ENCODE measurements around the gene ANKRD55.
"Not testable (repeated sequence)": the region's sequence is repeated elsewhere in the genome, so short reads cannot be mapped to it uniquely, and the experiment has no call there.

ANKRD55 gene

GRCh38 chr5:56142614-56143372 lies 90.3 kb downstream of the ANKRD55 start:
- Histone ChIP-seq H3K4me1 (ENCODE audit: control insufficient read depth in 1 of 2, insufficient read depth in 2 of 2, low read length in 2 of 2) (no peaks in the 10 kb centered on the region), H3K27ac (ENCODE audit: low read length) (no peak overlapping the region), H3K27me3 (ENCODE audit: low read depth, low read length) (no peaks in the 10 kb centered on the region), H3K36me3 (ENCODE audit: control insufficient read depth in 1 of 2, insufficient read depth in 2 of 2, low read length in 2 of 2) (no peaks in the 10 kb centered on the region), H3K9me3 (ENCODE audit: control insufficient read depth in 1 of 2, low read length in 2 of 2) (no peaks in the 10 kb centered on the region), H3K4me3 (ENCODE audit: low read depth in 1 of 2, low read length in 2 of 2) (no peak overlapping the region)

GRCh38 chr5:56142233-56142613 lies 90.9 kb downstream of the ANKRD55 start:
- Histone ChIP-seq H3K9me3 (ENCODE audit: control insufficient read depth in 1 of 2, low read length in 2 of 2) (no peaks in the 10 kb centered on the region), H3K4me3 (ENCODE audit: low read depth in 1 of 2, low read length in 2 of 2) (no peak overlapping the region), H3K36me3 (ENCODE audit: control insufficient read depth in 1 of 2, insufficient read depth in 2 of 2, low read length in 2 of 2) (no peaks in the 10 kb centered on the region), H3K4me1 (ENCODE audit: control insufficient read depth in 1 of 2, insufficient read depth in 2 of 2, low read length in 2 of 2) (no peaks in the 10 kb centered on the region), H3K27ac (ENCODE audit: low read length) (no peak overlapping the region), H3K27me3 (ENCODE audit: low read depth, low read length) (no peaks in the 10 kb centered on the region)

- Histone ChIP-seq H3K27ac (ENCODE audit: low read length) (no peak overlapping the region), H3K27me3 (ENCODE audit: low read depth, low read length) (no peaks in the 10 kb centered on the region), H3K36me3 (ENCODE audit: control insufficient read depth in 1 of 2, insufficient read depth in 2 of 2, low read length in 2 of 2) (no peaks in the 10 kb centered on the region), H3K9me3 (ENCODE audit: control insufficient read depth in 1 of 2, low read length in 2 of 2) (no peaks in the 10 kb centered on the region), H3K4me1 (ENCODE audit: control insufficient read depth in 1 of 2, insufficient read depth in 2 of 2, low read length in 2 of 2) (no peaks in the 10 kb centered on the region), H3K4me3 (ENCODE audit: low read depth in 1 of 2, low read length in 2 of 2) (no peak overlapping the region)
Observed at GRCh38 chr5:56140073-56140472, 93.1 kb downstream of the ANKRD55 start.

- H3K9me3 ChIP-seq (ENCODE audit: control insufficient read depth in 1 of 2, low read length in 2 of 2) = no peaks in the 10 kb centered on the region
- H3K4me1 ChIP-seq (ENCODE audit: control insufficient read depth in 1 of 2, insufficient read depth in 2 of 2, low read length in 2 of 2) = no peaks in the 10 kb centered on the region
- H3K27ac ChIP-seq (ENCODE audit: low read length) = no peak overlapping the region
- H3K36me3 ChIP-seq (ENCODE audit: control insufficient read depth in 1 of 2, insufficient read depth in 2 of 2, low read length in 2 of 2) = no peaks in the 10 kb centered on the region
- H3K4me3 ChIP-seq (ENCODE audit: low read depth in 1 of 2, low read length in 2 of 2) = no peak overlapping the region
- no peaks in the 10 kb centered on the region for H3K27me3 ChIP-seq (ENCODE audit: low read depth, low read length)
Observed at GRCh38 chr5:56130664-56131063, 102.5 kb downstream of the ANKRD55 start.

- no peaks in the 10 kb centered on the region for H3K4me1 ChIP-seq (ENCODE audit: control insufficient read depth in 1 of 2, insufficient read depth in 2 of 2, low read length in 2 of 2)
- no peaks in the 10 kb centered on the region for H3K36me3 ChIP-seq (ENCODE audit: control insufficient read depth in 1 of 2, insufficient read depth in 2 of 2, low read length in 2 of 2)
- H3K27ac ChIP-seq (ENCODE audit: low read length) = no peak overlapping the region
- no peaks in the 10 kb centered on the region for H3K9me3 ChIP-seq (ENCODE audit: control insufficient read depth in 1 of 2, low read length in 2 of 2)
- no peak overlapping the region for H3K4me3 ChIP-seq (ENCODE audit: low read depth in 1 of 2, low read length in 2 of 2)
- H3K27me3 ChIP-seq (ENCODE audit: low read depth, low read length) = no peaks in the 10 kb centered on the region
Observed at GRCh38 chr5:56129288-56129687, 103.8 kb downstream of the ANKRD55 start.

- H3K4me3 ChIP-seq (ENCODE audit: low read depth in 1 of 2, low read length in 2 of 2) = no peak overlapping the region
- H3K27ac ChIP-seq (ENCODE audit: low read length) = no peak overlapping the region
- no peaks in the 10 kb centered on the region for H3K4me1 ChIP-seq (ENCODE audit: control insufficient read depth in 1 of 2, insufficient read depth in 2 of 2, low read length in 2 of 2)
- H3K36me3 ChIP-seq (ENCODE audit: control insufficient read depth in 1 of 2, insufficient read depth in 2 of 2, low read length in 2 of 2) = no peaks in the 10 kb centered on the region
- H3K9me3 ChIP-seq (ENCODE audit: control insufficient read depth in 1 of 2, low read length in 2 of 2) = no peaks in the 10 kb centered on the region
- no peaks in the 10 kb centered on the region for H3K27me3 ChIP-seq (ENCODE audit: low read depth, low read length)
Observed at GRCh38 chr5:56128113-56128512, 105.0 kb downstream of the ANKRD55 start.

- no peaks in the 10 kb centered on the region for H3K4me1 ChIP-seq (ENCODE audit: control insufficient read depth in 1 of 2, insufficient read depth in 2 of 2, low read length in 2 of 2)
- H3K27me3 ChIP-seq (ENCODE audit: low read depth, low read length) = no peaks in the 10 kb centered on the region
- H3K36me3 ChIP-seq (ENCODE audit: control insufficient read depth in 1 of 2, insufficient read depth in 2 of 2, low read length in 2 of 2) = no peaks in the 10 kb centered on the region
- H3K9me3 ChIP-seq (ENCODE audit: control insufficient read depth in 1 of 2, low read length in 2 of 2) = no peaks in the 10 kb centered on the region
- H3K27ac ChIP-seq (ENCODE audit: low read length) = no peak overlapping the region
- H3K4me3 ChIP-seq (ENCODE audit: low read depth in 1 of 2, low read length in 2 of 2) = no peak overlapping the region
Observed at GRCh38 chr5:56126487-56127179, 106.5 kb downstream of the ANKRD55 start.

GRCh38 chr5:56123531-56124243 lies 109.4 kb downstream of the ANKRD55 start:
- Histone ChIP-seq H3K36me3 (ENCODE audit: control insufficient read depth in 1 of 2, insufficient read depth in 2 of 2, low read length in 2 of 2) (no peaks in the 10 kb centered on the region), H3K9me3 (ENCODE audit: control insufficient read depth in 1 of 2, low read length in 2 of 2) (no peaks in the 10 kb centered on the region), H3K27ac (ENCODE audit: low read length) (peak overlapping the region; percentile 52), H3K27me3 (ENCODE audit: low read depth, low read length) (no peaks in the 10 kb centered on the region), H3K4me3 (ENCODE audit: low read depth in 1 of 2, low read length in 2 of 2) (no peak overlapping the region), H3K4me1 (ENCODE audit: control insufficient read depth in 1 of 2, insufficient read depth in 2 of 2, low read length in 2 of 2) (no peaks in the 10 kb centered on the region)

- not testable (repeated sequence) for H3K4me1 ChIP-seq (ENCODE audit: control insufficient read depth in 1 of 2, insufficient read depth in 2 of 2, low read length in 2 of 2); H3K27ac ChIP-seq (ENCODE audit: low read length); H3K9me3 ChIP-seq (ENCODE audit: control insufficient read depth in 1 of 2, low read length in 2 of 2); H3K36me3 ChIP-seq (ENCODE audit: control insufficient read depth in 1 of 2, insufficient read depth in 2 of 2, low read length in 2 of 2); H3K4me3 ChIP-seq (ENCODE audit: low read depth in 1 of 2, low read length in 2 of 2); H3K27me3 ChIP-seq (ENCODE audit: low read depth, low read length)
Observed at GRCh38 chr5:56122360-56122985, 110.7 kb downstream of the ANKRD55 start.

GRCh38 chr5:56119050-56119449 lies 114.1 kb downstream of the ANKRD55 start:
- no peak overlapping the region for H3K4me3 ChIP-seq (ENCODE audit: low read depth in 1 of 2, low read length in 2 of 2)
- no peaks in the 10 kb centered on the region for H3K27me3 ChIP-seq (ENCODE audit: low read depth, low read length)
- no peaks in the 10 kb centered on the region for H3K36me3 ChIP-seq (ENCODE audit: control insufficient read depth in 1 of 2, insufficient read depth in 2 of 2, low read length in 2 of 2)
- H3K27ac ChIP-seq (ENCODE audit: low read length) = no peak overlapping the region
- no peaks in the 10 kb centered on the region for H3K9me3 ChIP-seq (ENCODE audit: control insufficient read depth in 1 of 2, low read length in 2 of 2)
- H3K4me1 ChIP-seq (ENCODE audit: control insufficient read depth in 1 of 2, insufficient read depth in 2 of 2, low read length in 2 of 2) = no peaks in the 10 kb centered on the region

- Histone ChIP-seq H3K36me3 (ENCODE audit: control insufficient read depth in 1 of 2, insufficient read depth in 2 of 2, low read length in 2 of 2) (no peaks in the 10 kb centered on the region), H3K4me1 (ENCODE audit: control insufficient read depth in 1 of 2, insufficient read depth in 2 of 2, low read length in 2 of 2) (no peaks in the 10 kb centered on the region), H3K4me3 (ENCODE audit: low read depth in 1 of 2, low read length in 2 of 2) (no peak overlapping the region), H3K9me3 (ENCODE audit: control insufficient read depth in 1 of 2, low read length in 2 of 2) (no peaks in the 10 kb centered on the region), H3K27ac (ENCODE audit: low read length) (no peak overlapping the region), H3K27me3 (ENCODE audit: low read depth, low read length) (no peaks in the 10 kb centered on the region)
Observed at GRCh38 chr5:56116599-56117141, 116.5 kb downstream of the ANKRD55 start.

All from muscle layer of duodenum (tissue), 2 donors.